Karpas-422 (cell line): ENCODE data around the gene HPGDS. TPM values are rescaled to one million over a fixed set of nuclear protein-coding genes. Genes with fewer than 3 reads are reported as not detected.
"Not testable (repeated sequence)": the region's sequence is repeated elsewhere in the genome, so short reads cannot be mapped to it uniquely, and the experiment has no call there.

Experiments
- DNase-seq: peaks from one replicate; pipeline ENCODE4 v3.0.0-alpha.2; 2015
- H2AFZ ChIP-seq: fragments of 200-600 bp; sonication (generic); 2 replicates; pipeline ENCODE4 v1.6.1; 2014; ENCODE audit warnings: antibody characterized with exemption, low read length, mixed read lengths
- H3K27ac ChIP-seq: fragments of 200-600 bp; sonication (generic); 2 replicates; pipeline ENCODE4 v1.5.1; 2014; ENCODE audit warnings: mild to moderate bottlenecking, low read length, moderate library complexity
- H3K27me3 ChIP-seq: fragments of 200-600 bp; sonication (generic); 2 replicates; pipeline ENCODE4 v1.6.1; 2014; ENCODE audit warnings: low read length, mixed read lengths
- H3K36me3 ChIP-seq: fragments of 200-600 bp; sonication (generic); 2 replicates; pipeline ENCODE4 v1.6.1; 2014; ENCODE audit warnings: low read length, mixed read lengths; ENCODE audit not compliant: insufficient read depth
- H3K4me1 ChIP-seq: fragments of 200-600 bp; sonication (generic); 2 replicates; pipeline ENCODE4 v1.6.1; 2014; ENCODE audit warnings: mild to moderate bottlenecking, low read length, mixed read lengths
- H3K4me2 ChIP-seq: fragments of 200-600 bp; sonication (generic); 2 replicates; pipeline ENCODE4 v1.6.1; 2014; ENCODE audit warnings: low read length, low read depth, mild to moderate bottlenecking; ENCODE audit not compliant: poor library complexity, severe bottlenecking
- H3K4me3 ChIP-seq: fragments of 200-600 bp; sonication (generic); 2 replicates; pipeline ENCODE4 v1.5.1; 2014; ENCODE audit warnings: mild to moderate bottlenecking, antibody characterized with exemption, low read length, mixed read lengths
- H3K79me2 ChIP-seq: fragments of 200-600 bp; sonication (generic); 2 replicates; pipeline ENCODE4 v1.6.1; 2014; ENCODE audit warnings: mild to moderate bottlenecking, low read length, mixed read lengths
- H3K9ac ChIP-seq: fragments of 200-600 bp; sonication (generic); 2 replicates; pipeline ENCODE4 v1.6.0; 2014; ENCODE audit warnings: low read length
- H3K9me2 ChIP-seq: fragments of 200-600 bp; sonication (generic), shearing (Covaris generic); replicated peaks from 2 replicates; pipeline ENCODE4 v1.6.0; 2014; ENCODE audit warnings: mild to moderate bottlenecking, low read length, moderate library complexity; ENCODE audit not compliant: insufficient read depth
- H3K9me3 ChIP-seq: fragments of 300-700, 200-600 bp; sonication (generic); 2 replicates; pipeline ENCODE4 v1.6.1; 2014; ENCODE audit warnings: low read length, mixed read lengths
- H4K20me1 ChIP-seq: fragments of 200-600 bp; sonication (generic); 2 replicates; pipeline ENCODE4 v1.6.1; 2014; ENCODE audit warnings: mild to moderate bottlenecking, antibody characterized with exemption, low read length, low read depth; ENCODE audit not compliant: insufficient read depth
- total RNA-seq: library from RNA; depleted of rRNA; stranded (reverse); fragments of >200 nt; shearing (Covaris generic); gene quantifications from 2 replicates; pipeline ENCODE4 v1.2.3, GENCODE V29; 2014; ENCODE audit warnings: low replicate concordance

The HPGDS gene
- total RNA-seq, 1 experiment from 2014 or later = not detected

DNA sequence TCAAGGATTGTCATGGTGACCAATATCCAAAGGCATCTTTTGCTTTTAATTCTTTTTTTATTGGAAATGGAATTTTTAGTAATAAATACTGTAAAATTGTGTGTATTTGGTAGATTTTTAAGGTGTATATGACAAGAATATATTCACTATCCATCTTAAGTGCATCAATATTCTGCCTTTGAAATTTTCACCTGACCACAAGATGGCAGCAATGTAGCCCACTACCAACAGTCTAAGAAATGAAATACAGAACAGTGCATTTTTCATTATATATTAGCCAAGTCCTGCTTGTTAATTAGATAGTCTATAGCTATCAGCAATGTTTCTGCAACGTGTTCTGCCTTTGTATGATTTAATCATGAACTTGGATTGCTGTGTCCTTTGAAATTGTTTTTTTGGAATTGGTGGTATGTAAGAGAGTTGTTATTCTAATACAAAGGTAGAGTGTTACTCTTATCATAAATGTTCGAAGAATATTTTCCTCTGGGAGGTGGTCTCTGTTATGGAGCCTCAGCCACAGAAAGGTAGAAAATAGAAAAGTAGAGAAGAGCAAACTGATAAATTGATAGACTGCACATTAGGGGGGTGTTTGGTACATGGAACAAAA lies 38.2 kb downstream of the HPGDS start:
- H4K20me1 ChIP-seq = no peaks in the 10 kb centered on the region
- H3K4me2 ChIP-seq = no peak overlapping the region
- no peaks in the 10 kb centered on the region for H3K9me2 ChIP-seq
- H3K9ac ChIP-seq = no peak overlapping the region
- H3K36me3 ChIP-seq = no peaks in the 10 kb centered on the region
- H3K9me3 ChIP-seq = no peaks in the 10 kb centered on the region
- no peak overlapping the region for H3K4me3 ChIP-seq
- H2AFZ ChIP-seq = no peak overlapping the region
- H3K27ac ChIP-seq = no peak overlapping the region
- peaks cover 12% of the 10 kb centered on the region for H3K4me1 ChIP-seq
- DNase-seq = peak; percentile 75
- no peaks in the 10 kb centered on the region for H3K79me2 ChIP-seq
- no peaks in the 10 kb centered on the region for H3K27me3 ChIP-seq

DNA sequence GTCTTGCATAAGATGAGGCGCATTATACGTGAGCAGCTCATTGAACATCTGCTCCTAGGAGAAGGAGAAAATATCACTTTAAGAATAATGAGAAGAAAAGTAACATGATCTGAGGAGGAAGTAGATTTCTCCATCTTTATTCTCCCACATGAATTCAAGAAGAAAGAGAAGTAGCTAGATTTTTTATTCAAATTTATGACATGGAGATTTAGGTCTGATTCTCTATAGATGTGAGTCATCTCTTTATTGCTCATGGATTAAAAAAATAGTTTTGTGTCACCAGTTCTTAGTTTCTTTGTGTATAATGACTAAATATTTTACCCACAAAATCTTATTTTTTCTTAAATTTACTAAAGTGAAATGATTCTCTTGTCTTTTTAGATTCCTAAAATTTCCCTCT lies 40.4 kb downstream of the HPGDS start:
- Histone ChIP-seq H3K36me3 (no peaks in the 10 kb centered on the region), H2AFZ (no peak overlapping the region), H3K9me2 (no peaks in the 10 kb centered on the region), H3K9ac (no peak overlapping the region), H3K4me1 (peaks cover 12% of the 10 kb centered on the region), H3K4me3 (no peak overlapping the region), H3K4me2 (peak overlapping the region; percentile 11), H3K79me2 (no peaks in the 10 kb centered on the region), H4K20me1 (no peaks in the 10 kb centered on the region), H3K9me3 (no peaks in the 10 kb centered on the region), H3K27me3 (no peaks in the 10 kb centered on the region), H3K27ac (no peak overlapping the region)
- DNase-seq = peak; percentile 57

DNA sequence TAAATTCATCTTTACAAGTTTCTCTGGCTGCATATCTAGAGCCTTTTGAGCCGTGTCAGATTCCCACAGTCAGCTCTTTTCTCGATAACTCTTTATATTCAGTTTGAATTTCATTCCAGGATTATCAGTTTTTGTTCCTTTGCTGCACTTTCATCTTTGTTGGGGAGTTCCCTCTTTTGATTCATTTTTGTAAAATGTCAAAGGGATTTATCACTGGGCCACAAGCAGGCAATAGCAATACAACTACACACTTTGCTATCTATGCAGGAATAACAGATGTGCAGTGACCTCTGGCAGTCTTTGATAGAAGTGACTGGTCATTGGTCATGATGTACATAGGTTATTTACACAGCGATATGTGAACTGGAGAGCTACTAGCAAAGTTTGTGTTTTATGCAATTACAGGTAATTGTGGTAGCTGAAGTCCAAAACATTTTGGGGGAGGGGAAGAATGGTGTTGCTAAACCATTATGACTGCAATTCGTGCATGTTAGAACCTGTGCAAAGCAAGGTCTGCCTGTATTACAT lies 43.8 kb downstream of the HPGDS start:
- DNase-seq = peak; percentile 27
- no peaks in the 10 kb centered on the region for H3K9me3 ChIP-seq
- no peak overlapping the region for H3K4me2 ChIP-seq
- no peaks in the 10 kb centered on the region for H3K9me2 ChIP-seq
- no peaks in the 10 kb centered on the region for H3K27me3 ChIP-seq
- no peak overlapping the region for H2AFZ ChIP-seq
- peaks cover 12% of the 10 kb centered on the region for H3K4me1 ChIP-seq
- H3K9ac ChIP-seq = no peak overlapping the region
- no peak overlapping the region for H3K4me3 ChIP-seq
- H3K27ac ChIP-seq = no peak overlapping the region
- H3K79me2 ChIP-seq = no peaks in the 10 kb centered on the region
- no peaks in the 10 kb centered on the region for H4K20me1 ChIP-seq
- H3K36me3 ChIP-seq = no peaks in the 10 kb centered on the region

DNA sequence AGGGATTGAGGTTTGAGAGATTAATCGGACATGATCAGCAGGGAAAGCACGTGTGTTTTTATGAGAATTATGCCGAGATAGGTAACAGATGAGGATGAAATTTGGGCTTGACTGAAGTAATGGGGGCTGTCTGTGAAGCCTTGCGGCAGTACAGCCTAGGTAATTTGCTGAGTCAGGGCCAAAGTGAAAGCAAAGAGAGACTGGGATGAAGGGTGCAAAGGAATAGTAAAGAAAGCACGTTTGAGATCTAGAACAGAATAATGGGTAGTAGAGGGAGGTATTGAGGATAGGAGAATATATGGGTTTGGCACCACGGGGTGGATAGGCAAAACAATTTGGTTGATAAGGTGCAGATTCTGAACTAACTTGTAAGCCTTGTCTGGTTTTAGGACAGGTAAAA lies 47.2 kb downstream of the HPGDS start:
- H3K79me2 ChIP-seq, H3K9me3 ChIP-seq, H3K4me3 ChIP-seq, H3K4me2 ChIP-seq, H3K9me2 ChIP-seq, DNase-seq, H3K27ac ChIP-seq, H3K4me1 ChIP-seq, H4K20me1 ChIP-seq, H2AFZ ChIP-seq, H3K9ac ChIP-seq, H3K27me3 ChIP-seq: not testable (repeated sequence)
- H3K36me3 ChIP-seq = peaks cover 11% of the 10 kb centered on the region; the same call in 1 of the 2 replicates

DNA sequence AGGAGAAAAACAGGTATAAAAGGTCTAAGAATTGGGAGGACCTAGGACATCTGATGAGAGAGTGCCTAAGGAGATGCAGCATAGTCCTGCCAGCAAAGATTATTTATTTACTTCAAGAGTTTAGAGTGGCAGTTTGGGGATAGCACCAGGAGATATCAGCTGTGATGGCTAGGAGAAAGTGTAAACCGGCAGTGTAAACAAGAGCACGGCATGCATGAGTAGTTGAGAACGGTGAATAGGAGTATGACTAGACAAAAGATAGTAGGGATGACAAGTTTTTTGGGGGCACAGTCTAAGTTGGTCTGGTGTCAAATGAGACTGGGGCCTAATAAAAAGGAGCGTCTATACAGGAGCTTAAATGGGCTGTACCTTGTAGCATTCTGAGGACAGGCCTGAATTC lies 48.7 kb downstream of the HPGDS start:
- not testable (repeated sequence) for H3K27ac ChIP-seq, H3K4me1 ChIP-seq, H3K9ac ChIP-seq, H4K20me1 ChIP-seq, H3K9me3 ChIP-seq, H2AFZ ChIP-seq, H3K9me2 ChIP-seq, H3K27me3 ChIP-seq, H3K79me2 ChIP-seq, H3K4me2 ChIP-seq, H3K4me3 ChIP-seq
- peaks cover 21% of the 10 kb centered on the region; the same call in 1 of the 2 replicates for H3K36me3 ChIP-seq
- DNase-seq = peak; percentile 17

DNA sequence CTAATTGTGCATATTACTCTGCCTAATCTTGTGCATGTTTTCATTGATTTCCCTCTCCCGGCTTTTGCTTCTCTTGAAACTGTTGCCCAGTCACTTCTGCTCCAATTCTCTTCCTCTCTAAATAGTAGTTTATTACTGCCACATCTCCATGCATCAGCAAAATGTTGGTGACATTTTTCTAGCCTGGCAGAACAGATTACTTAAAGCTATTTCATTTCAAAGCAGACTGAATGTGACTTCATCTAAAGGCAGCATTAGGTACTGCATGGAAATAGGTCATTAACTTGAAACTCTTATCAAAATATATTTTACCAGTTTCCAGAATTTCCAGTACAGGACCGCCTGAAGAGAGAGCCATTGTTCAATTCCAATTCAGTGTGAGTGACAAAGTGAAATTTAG lies 52.4 kb downstream of the HPGDS start:
- Histone ChIP-seq H3K4me1 (no peaks in the 10 kb centered on the region), H3K36me3 (peaks cover 51% of the 10 kb centered on the region; the same call in 1 of the 2 replicates), H3K79me2 (no peaks in the 10 kb centered on the region), H3K27ac (no peak overlapping the region), H3K9me3 (no peaks in the 10 kb centered on the region), H3K9me2 (no peaks in the 10 kb centered on the region), H3K4me3 (no peak overlapping the region), H3K9ac (no peak overlapping the region), H3K27me3 (no peaks in the 10 kb centered on the region), H3K4me2 (no peak overlapping the region), H2AFZ (no peak overlapping the region), H4K20me1 (no peaks in the 10 kb centered on the region)
- DNase-seq = peak; percentile 36

DNA sequence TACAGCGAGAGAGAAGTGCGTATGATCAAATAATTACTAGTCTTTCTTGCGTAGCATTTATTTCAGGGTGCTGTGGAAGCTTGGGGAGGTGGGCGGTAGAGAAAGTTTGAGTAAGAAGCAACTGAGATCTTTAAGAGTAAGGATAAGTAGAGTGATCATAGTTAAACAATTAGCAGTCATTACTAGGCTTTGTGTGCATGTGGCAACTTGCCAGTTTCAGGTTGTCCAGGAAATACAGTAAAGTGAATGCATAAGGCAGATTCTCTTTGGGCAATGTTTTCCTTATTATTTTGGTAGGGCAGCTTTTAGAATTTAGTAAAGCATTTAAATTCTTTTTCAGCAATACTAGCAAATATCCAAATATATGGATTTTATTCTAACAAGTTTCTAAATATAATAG lies 57.0 kb downstream of the HPGDS start:
- H3K9me2 ChIP-seq = no peaks in the 10 kb centered on the region
- H3K9me3 ChIP-seq = no peaks in the 10 kb centered on the region
- no peak overlapping the region for H3K4me3 ChIP-seq
- no peaks in the 10 kb centered on the region for H3K79me2 ChIP-seq
- H3K9ac ChIP-seq = no peak overlapping the region
- no peak overlapping the region for H2AFZ ChIP-seq
- peaks cover 66% of the 10 kb centered on the region for H3K36me3 ChIP-seq
- no peak overlapping the region for H3K27ac ChIP-seq
- H3K27me3 ChIP-seq = no peaks in the 10 kb centered on the region
- H4K20me1 ChIP-seq = no peaks in the 10 kb centered on the region
- H3K4me1 ChIP-seq = no peaks in the 10 kb centered on the region
- H3K4me2 ChIP-seq = no peak overlapping the region
- no peak for DNase-seq

DNA sequence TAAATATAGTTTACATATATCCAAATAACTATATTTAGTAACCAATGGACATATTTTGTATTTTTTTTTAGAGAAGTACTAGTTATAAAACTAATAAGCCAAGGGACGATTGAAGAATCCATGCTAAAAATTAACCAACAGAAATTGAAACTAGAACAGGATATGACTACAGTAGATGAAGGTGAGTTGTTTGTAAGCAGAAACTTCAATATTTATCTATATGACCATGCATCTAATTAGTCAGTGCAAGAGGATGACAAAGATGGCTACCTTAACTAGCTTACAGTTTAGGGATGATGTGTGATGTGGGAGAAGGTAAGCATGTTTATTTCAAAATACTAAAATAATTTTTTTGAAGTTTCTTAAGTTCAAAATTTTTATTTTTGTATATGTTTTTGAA lies 57.7 kb downstream of the HPGDS start:
- Histone ChIP-seq H3K27ac (no peak overlapping the region), H3K9me3 (no peaks in the 10 kb centered on the region), H3K9me2 (no peaks in the 10 kb centered on the region), H3K79me2 (no peaks in the 10 kb centered on the region), H3K4me3 (no peak overlapping the region), H3K27me3 (no peaks in the 10 kb centered on the region), H2AFZ (no peak overlapping the region), H3K9ac (no peak overlapping the region), H3K4me1 (no peaks in the 10 kb centered on the region), H4K20me1 (no peaks in the 10 kb centered on the region), H3K36me3 (peaks cover 62% of the 10 kb centered on the region), H3K4me2 (no peak overlapping the region)
- DNase-seq = no peak
